ENCODE measurements around the gene RELL1.

Gene RELL1

DNA sequence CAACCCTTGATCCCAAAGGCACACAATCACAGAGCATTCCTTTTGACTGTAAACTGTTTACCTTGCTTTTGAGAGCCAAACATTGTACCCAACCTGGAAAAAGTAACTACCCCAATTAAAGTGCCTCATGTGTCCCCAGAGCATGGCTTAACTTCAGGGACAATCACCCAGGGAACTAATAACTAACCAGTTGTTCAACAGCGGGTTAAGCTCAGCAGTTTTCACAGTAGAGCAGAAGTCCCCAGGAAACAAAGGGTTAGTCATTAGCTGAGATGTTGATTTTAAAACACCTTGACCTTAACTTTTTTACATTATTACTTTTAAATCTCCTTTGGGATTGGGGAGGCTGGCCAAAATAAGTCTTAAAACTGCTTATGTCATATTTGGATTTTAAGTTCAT lies 94.8 kb downstream of the RELL1 start:
- DNase-seq: no peak

GRCh38 chr4:37590016-37590415 lies 96.2 kb downstream of the RELL1 start:
- DNase-seq: no peak

DNA sequence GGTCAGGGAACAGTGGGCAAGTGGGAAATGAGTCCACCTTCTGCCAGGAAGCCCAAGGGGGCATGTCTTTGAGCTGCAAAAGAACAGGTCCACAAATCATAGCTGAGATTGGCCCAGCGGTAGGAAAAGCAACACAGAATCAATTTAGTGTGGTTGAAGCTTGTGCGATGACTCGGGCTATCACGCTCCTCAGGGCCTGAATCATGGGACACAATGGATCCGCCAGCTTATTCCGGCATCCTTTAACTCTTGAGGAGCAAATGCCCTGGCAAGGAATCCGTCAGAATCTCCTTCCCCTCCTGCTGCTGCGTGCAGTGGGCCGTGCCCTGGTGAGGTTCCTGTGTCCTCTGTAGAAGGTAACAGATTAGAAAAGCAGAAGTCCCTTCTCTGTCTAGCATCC lies 98.0 kb downstream of the RELL1 start:
- DNase-seq: no peak

GRCh38 chr4:37586194-37586593 lies 100.0 kb downstream of the RELL1 start:
- DNase-seq: no peak

DNA sequence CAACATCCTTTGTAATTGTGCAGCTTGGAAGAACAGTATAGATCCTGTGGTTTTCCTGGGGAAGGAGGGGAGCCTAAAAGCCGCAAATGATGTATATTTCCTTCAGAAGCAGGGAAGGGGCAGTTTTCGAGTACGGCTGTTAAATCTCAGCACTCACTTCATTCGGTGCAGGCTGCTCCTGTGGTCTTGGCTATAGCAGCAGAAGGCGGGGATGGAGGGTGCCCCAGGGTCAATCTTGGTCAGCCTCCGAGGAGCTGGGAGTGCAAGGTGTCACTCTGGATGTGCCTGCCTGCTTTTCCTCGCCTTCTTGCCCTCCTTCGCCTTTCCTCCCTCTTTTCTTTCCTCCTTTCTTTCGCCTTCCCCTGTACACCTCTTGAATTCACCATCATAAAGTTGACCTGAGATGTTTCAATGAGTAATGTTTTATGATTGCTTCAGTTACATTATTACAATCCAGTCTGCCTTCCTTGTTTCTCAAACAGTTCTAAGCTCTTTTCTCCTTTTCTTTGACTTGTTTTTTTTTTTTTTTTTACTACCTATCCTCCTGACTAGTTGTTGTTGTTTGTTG lies 101.6 kb downstream of the RELL1 start:
- DNase-seq: no peak

DNA sequence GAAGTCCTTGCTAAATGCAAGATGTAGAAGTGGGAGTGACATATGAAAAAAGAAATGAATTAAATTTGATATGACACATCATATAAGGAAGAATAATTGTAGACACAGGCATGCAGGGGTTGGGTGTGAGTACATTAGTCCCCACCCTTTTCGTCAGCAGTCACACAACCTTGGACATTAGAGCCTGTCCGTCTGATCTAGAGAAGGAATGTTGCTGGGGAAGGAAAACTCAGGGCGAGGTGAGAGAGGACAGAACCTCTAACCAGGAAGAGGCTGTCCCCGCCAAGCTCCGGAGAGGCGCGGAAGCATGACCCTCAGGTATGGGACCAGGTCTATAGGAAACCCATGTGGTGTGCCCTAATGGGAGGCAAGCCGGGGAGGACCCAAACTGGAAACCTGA lies 102.1 kb downstream of the RELL1 start:
- no peak for DNase-seq

DNA sequence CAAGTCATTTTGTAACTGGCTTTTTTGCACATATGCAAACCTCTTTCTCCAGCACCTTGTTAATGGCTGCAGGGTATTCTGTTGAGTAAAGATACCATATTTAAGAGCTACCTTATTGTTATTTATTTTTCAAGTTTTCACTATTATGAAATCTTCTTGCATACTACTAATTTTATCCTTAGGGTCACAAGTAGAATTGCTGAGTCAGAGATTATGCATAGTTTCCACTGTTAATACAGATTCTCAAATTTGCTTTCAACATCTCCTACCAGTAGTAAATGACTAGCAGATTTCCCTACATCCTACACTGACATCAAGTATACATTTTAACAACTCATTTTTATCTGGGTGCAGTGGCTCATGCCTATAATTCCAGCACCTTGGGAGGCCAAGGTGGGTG lies 112.6 kb downstream of the RELL1 start:
- no peak for DNase-seq

- DNase-seq: no peak
These were observed 117.7 kb downstream of the RELL1 start for GRCh38 chr4:37568489-37568888.

- no peak for DNase-seq
These were observed 118.3 kb downstream of the RELL1 start for GRCh38 chr4:37567836-37568235.

GRCh38 chr4:37562592-37562991 lies 123.6 kb downstream of the RELL1 start:
- DNase-seq: no peak

DNA sequence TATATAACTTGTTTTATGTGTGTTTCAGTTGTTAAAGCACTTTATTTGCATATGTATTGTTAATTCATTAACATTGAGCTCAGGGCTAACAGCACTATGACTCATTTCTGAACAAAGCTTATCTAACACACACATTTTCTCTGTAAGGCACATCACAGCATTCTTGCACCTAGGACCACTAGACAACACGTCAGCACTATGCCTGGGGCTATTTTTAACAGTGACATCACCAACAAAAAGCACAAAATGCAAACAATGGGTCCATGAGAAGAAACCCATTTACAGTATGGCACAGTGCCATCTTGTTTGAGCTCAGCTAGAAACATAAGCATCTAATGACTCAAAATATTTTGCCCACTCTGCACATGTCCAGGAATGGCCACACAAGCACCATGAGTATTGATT lies 124.4 kb downstream of the RELL1 start:
- no peak for DNase-seq

DNA sequence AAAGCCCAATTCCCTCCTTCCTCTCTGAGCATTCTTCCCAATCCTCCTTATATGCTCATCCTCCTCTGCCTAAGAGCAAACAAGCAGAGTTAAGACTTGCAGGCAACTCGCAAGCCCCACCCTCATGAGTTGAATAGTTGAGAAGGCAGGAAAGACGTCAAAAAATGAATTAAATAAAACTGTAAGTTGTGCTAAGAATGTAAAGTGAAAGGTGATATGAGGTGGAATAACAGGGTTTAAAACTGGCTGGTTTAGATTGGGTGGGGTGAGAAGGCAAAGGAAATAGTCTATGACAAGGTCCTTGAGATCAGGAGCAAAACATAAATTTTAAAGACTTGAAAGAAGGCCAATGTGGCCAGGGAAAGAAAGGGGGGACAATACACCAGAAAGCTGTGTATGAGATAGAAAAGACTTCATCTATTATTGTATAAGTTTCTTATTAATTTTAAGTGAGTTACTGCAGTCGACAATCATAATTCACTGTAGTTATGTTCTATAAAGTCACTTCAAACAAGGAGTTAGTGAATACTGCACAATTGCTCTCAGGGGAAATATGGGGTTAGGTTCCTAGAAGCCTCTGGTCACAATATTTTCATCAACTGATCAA lies 124.9 kb downstream of the RELL1 start:
- DNase-seq: no peak
